OCI-LY3 (cell line): Measurements from ENCODE around the gene EFCAB8.

Source experiments
- CTCF ChIP-seq: fragments of 200-600, 300-600 bp; sonication (generic); IDR thresholded peaks from 2 replicates; pipeline ENCODE4 v1.5.1; 2014; ENCODE audit warnings: antibody characterized with exemption, low read length, low read depth
- EZH2phosphoT487 ChIP-seq: fragments of 200-600 bp; shearing (Covaris generic); IDR thresholded peaks from 2 replicates; pipeline ENCODE4 v1.6.1; 2018; ENCODE audit warnings: antibody characterized with exemption, mixed run types, low read depth

- TF ChIP-seq EZH2phosphoT487 (no peak), CTCF (no peak)
Observed at GRCh38 chr20:32962053-32962452, 103.3 kb downstream of the EFCAB8 start.
